GM12872 (cell line): ENCODE results near the gene DMAC2L.

Experiments used
- TF ChIP-seq, protein P1 (sequence below): IDR thresholded peaks from 3 replicates; pipeline ENCODE4 v1.5.1; 2011; ENCODE audit warnings: low read depth, mild to moderate bottlenecking, low read length, moderate library complexity; ENCODE audit not compliant: insufficient read depth

The DMAC2L gene

DNA sequence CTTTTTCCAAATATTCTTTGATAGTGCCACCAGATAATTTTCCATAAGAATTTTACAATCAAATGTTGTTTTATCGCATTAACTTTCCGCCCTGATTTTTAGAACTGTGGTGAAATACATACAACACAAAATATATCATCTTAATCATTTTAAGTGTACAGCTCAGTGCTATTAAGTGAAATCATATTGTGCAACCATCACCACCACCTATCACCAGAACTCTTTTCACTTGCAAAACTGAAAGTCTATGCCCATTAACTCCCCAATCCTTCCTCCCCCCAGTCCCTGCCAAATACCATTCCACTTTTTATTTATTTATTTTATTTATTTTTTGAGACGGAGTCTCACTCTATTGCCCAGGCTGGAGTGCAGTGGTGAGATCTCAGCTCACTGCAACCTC, 48.0 kb downstream of the DMAC2L start:
- TF ChIP-seq, protein P1, sequence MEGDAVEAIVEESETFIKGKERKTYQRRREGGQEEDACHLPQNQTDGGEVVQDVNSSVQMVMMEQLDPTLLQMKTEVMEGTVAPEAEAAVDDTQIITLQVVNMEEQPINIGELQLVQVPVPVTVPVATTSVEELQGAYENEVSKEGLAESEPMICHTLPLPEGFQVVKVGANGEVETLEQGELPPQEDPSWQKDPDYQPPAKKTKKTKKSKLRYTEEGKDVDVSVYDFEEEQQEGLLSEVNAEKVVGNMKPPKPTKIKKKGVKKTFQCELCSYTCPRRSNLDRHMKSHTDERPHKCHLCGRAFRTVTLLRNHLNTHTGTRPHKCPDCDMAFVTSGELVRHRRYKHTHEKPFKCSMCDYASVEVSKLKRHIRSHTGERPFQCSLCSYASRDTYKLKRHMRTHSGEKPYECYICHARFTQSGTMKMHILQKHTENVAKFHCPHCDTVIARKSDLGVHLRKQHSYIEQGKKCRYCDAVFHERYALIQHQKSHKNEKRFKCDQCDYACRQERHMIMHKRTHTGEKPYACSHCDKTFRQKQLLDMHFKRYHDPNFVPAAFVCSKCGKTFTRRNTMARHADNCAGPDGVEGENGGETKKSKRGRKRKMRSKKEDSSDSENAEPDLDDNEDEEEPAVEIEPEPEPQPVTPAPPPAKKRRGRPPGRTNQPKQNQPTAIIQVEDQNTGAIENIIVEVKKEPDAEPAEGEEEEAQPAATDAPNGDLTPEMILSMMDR: no peak

DNA sequence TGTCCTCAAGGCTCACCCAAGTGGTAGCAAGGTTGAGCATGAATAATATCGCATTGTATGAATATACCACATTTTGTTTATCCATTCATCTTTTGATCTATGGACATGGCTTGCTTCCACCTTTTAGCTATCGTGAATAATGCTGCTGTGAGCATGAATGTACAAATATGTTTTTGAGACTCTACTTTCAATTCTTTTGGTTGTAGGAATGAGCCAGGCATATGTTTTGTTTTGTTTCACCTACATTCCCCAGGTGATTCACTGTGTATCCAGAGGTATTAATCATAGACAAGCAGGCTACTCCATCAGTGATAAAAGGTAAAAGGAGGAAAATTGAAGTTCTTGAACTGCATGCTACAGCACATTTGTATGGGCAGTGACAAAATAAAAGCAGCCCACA, 48.7 kb downstream of the DMAC2L start:
- TF ChIP-seq, protein P1: no peak

DNA sequence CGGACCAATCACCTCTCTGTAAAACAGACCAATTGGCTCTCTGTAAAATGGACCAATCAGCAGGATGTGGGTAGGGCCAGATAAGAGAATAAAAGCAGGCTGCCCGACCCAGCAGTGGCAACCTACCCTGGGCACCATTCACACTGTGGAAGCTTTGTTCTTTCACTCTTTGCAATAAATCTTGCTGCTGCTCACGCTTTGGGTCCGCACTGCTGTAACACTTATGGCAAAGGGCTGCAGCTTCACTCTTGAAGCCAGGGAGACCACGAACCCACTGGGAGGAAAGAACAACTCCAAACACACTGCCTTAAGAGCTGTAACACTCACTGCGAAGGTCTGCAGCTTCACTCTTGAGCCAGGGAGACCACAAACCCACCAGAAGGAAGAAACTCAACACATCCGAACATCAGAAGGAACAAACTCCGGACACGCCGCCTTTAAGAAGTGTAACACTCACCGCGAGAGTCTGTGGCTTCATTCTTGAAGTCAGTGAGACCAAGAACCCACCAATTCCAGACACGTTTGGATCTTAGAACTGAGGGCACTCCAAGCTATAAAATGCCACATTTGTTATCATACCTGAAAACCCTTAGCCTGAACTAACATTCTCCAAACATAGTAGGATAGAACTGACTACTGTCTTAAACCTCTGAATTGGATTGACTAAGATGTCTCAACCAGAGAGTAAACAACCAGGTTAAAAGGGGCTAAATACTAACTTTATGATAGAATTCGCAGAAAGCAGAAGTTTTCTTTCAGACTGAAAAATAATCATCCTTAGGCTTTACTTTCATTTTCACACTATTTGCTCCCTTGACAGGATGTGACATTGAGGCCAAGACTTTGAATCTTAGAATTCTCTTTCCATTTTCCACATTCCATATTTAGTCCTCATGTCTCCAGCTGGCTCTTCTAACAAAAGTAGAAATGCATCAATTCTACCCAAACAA, 50.9 kb downstream of the DMAC2L start:
- TF ChIP-seq, protein P1: no peak

DNA sequence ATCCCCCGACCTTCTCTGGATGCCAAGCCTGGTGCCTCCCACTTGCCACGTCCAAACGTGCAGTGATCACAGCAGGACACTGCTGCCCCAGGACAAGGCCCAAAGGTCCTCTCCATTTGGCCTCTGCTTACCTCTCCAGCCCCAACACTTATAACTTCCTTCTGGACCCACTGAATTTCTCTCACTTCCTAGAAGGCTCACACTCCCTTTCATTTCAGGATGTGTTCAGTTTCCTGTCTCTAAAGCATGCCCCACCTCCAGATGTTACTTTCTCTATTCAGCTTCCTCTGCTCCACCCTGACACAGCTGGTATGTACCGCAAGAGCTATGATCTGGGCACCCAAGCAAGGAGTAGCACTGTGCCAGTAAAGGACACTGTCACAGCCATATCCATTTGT, 51.6 kb downstream of the DMAC2L start:
- TF ChIP-seq, protein P1: no peak

DNA sequence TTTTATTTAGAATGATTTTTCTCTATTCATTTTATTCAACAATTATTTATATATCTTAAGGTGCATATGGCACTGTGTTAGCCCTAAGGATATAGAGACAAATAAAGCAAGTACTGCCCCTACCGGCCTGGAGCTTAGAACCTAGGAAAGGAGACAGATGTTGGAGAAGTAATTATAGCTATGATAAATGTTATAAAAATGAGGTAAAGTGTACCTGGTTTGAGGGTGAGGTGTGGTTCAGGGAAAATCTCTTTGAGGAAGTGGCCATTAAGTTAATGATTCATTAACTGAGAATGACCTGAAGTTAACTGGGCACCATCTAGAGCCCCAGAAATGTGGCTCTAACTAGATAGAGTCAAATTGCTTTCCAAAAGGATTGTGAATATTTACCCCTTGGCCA, 52.7 kb downstream of the DMAC2L start:
- TF ChIP-seq, protein P1: no peak

DNA sequence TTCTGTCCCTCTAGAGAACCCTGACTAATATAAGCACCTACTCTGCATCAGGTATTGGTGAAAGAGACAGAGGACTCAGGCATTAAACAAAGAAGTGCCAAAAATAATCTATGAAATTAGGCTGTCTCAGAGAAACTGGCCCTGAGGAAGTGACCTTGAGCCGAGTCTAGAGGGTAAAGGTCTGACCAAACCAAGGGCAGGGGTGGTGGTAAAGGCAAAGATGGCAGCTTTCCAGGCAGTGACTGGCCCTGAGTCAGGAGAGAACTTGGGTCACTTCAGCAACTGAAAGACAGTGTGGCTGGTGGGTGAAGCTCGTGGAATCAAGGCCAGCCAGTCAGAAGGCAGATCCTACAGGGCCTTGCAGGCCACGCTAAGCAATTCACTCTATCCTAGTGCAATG, 54.0 kb downstream of the DMAC2L start:
- TF ChIP-seq, protein P1: no peak

DNA sequence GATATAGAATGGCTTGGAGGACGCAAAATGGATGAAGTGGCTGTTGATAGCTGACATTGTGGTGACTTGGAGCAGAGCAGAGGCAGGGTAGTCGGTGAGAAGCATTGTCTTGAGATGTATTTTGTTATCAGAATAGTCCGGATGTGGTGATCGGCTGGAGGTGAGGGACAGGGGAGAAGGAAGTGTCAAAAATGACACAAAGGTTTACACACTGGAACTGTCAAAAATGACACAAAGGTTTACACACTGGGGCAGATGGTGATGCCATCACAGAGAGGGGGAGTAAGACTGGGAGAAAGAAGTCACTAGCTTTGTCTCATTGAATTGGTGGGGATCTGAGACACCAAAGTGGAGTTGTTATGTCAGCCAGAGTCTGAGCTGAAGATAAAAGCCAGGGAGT, 54.5 kb downstream of the DMAC2L start:
- TF ChIP-seq, protein P1: no peak
